Gastroesophageal sphincter (tissue), 3 donors: Measurements from ENCODE around the gene LMO7.

Experiments
- POLR2AphosphoS5 ChIP-seq: sonication (generic); formaldehyde crosslinking; IDR thresholded peaks from one replicate; pipeline ENCODE4 v1.6.1; 2017; ENCODE audit warnings: antibody characterized with exemption
- TF ChIP-seq, protein P1 (sequence below), 4 experiments: fragments of 200-600 bp in 2 of 4; fragments of 450-650 bp in 2 of 4; sonication (generic) in 1 of 4; IDR thresholded peaks; one replicate each; pipeline ENCODE4 v1.5.1; 2017 to 2019; ENCODE audit warnings: antibody characterized with exemption in 4 of 4, mild to moderate bottlenecking in 2 of 4, moderate library complexity in 2 of 4

DNA sequence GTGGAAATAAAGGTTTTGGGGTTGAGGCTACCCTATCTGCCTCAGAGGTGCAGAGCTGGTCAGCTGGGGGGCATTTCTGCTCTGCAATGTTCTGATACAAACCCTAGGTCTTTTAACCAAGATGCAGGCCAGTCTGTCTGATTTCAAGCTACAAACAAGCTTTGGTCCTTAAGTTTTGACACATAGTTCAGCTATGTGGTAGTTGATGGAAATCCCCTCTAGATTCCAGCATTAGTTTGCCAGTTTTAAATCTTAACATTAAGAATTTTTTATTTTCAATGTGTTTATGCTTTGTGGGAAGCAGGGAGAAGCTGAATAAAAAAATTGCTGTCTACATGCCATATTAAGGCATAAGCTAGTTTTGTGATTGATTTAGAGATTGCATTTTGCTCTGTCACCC, 225.7 kb downstream of the LMO7 start:
- TF ChIP-seq, protein P1, sequence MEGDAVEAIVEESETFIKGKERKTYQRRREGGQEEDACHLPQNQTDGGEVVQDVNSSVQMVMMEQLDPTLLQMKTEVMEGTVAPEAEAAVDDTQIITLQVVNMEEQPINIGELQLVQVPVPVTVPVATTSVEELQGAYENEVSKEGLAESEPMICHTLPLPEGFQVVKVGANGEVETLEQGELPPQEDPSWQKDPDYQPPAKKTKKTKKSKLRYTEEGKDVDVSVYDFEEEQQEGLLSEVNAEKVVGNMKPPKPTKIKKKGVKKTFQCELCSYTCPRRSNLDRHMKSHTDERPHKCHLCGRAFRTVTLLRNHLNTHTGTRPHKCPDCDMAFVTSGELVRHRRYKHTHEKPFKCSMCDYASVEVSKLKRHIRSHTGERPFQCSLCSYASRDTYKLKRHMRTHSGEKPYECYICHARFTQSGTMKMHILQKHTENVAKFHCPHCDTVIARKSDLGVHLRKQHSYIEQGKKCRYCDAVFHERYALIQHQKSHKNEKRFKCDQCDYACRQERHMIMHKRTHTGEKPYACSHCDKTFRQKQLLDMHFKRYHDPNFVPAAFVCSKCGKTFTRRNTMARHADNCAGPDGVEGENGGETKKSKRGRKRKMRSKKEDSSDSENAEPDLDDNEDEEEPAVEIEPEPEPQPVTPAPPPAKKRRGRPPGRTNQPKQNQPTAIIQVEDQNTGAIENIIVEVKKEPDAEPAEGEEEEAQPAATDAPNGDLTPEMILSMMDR (IDR thresholded peaks at IDR 0.05): no peak
- no peak for TF ChIP-seq POLR2AphosphoS5
